ENCODE measurements around the gene PITPNB. TPM values are rescaled to one million over a fixed set of nuclear protein-coding genes. Genes with fewer than 3 reads are reported as not detected.

PITPNB gene
- total RNA-seq, 4 donors from 2014 or later = 28.0 to 48.2 (median 40.3) TPM

DNA sequence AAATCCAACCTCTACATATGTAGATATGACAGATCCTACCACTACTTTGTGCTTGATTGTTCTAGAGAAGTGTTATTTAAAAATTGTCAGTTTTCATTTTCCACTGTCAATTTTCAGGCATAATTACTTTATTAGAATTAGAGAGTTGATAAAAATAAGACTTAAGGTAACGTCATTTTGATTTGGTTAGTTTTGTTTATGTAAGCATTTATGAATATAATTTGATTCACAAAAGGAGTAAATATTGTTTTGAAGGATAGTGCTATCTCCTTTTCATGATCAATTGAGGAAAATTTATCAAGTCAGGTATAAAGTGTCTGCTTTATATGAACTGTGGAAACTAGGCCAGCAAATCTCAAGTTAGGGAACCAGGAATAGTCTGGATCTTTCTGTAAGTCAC lies 42.6 kb upstream of the PITPNB start:
- in situ Hi-C loops (cut with MboI; ENCODE audit: low pct_ligation_motif_present in 1 of 4, low pct_unique_long_range_greater_than_20kb in 1 of 4, low sequenced_read_pairs in 3 of 4) = no loop called here
- H3K9me3 ChIP-seq = no peaks in the 10 kb centered on the region
- no peak overlapping the region for H3K4me3 ChIP-seq
- peaks cover 0 to 8% (median 2%) of the 10 kb centered on the region in 4 donors for H3K4me1 ChIP-seq
- TF ChIP-seq CTCF (IDR thresholded peaks at IDR 0.05) = no peak
- TF ChIP-seq POLR2A (IDR thresholded peaks at IDR 0.05) = no peak
- no peak for TF ChIP-seq EP300 (IDR thresholded peaks at IDR 0.05; ENCODE audit: low read depth)
- TF ChIP-seq POLR2AphosphoS5 (IDR thresholded peaks at IDR 0.05) = no peak
- no peaks in the 10 kb centered on the region for H3K36me3 ChIP-seq
- no peak overlapping the region for H3K27ac ChIP-seq
- DNase-seq = no peak
- WGBS, 2 donors (ENCODE audit: low coverage in 1 of 2) = 80 to 85% methylated on average over 1 of the region's 1 CpG
- no peaks in the 10 kb centered on the region for H3K27me3 ChIP-seq
- intact Hi-C loops (cut with DNase I; ENCODE audit: low total_unique reads) = no loop called here

GRCh38 chr22:27961182-27961581 lies 42.1 kb upstream of the PITPNB start:
- no peaks in the 10 kb centered on the region for H3K36me3 ChIP-seq
- H3K4me3 ChIP-seq = no peak overlapping the region
- H3K9me3 ChIP-seq = no peaks in the 10 kb centered on the region
- no peak overlapping the region for H3K27ac ChIP-seq
- H3K4me1 ChIP-seq = peaks cover 0 to 8% (median 2%) of the 10 kb centered on the region in 4 donors
- DNase-seq = no peak
- WGBS, 2 donors (ENCODE audit: low coverage in 1 of 2) = 79 to 81% methylated on average over 4 of the region's 4 CpGs
- intact Hi-C loops (cut with DNase I; ENCODE audit: low total_unique reads) = no loop called here
- no peak for TF ChIP-seq CTCF (IDR thresholded peaks at IDR 0.05)
- no peak for TF ChIP-seq POLR2A (IDR thresholded peaks at IDR 0.05)
- TF ChIP-seq EP300 (IDR thresholded peaks at IDR 0.05; ENCODE audit: low read depth) = no peak
- no peak for TF ChIP-seq POLR2AphosphoS5 (IDR thresholded peaks at IDR 0.05)
- no peaks in the 10 kb centered on the region for H3K27me3 ChIP-seq
- in situ Hi-C loops (cut with MboI; ENCODE audit: low pct_ligation_motif_present in 1 of 4, low pct_unique_long_range_greater_than_20kb in 1 of 4, low sequenced_read_pairs in 3 of 4) = no loop called here

DNA sequence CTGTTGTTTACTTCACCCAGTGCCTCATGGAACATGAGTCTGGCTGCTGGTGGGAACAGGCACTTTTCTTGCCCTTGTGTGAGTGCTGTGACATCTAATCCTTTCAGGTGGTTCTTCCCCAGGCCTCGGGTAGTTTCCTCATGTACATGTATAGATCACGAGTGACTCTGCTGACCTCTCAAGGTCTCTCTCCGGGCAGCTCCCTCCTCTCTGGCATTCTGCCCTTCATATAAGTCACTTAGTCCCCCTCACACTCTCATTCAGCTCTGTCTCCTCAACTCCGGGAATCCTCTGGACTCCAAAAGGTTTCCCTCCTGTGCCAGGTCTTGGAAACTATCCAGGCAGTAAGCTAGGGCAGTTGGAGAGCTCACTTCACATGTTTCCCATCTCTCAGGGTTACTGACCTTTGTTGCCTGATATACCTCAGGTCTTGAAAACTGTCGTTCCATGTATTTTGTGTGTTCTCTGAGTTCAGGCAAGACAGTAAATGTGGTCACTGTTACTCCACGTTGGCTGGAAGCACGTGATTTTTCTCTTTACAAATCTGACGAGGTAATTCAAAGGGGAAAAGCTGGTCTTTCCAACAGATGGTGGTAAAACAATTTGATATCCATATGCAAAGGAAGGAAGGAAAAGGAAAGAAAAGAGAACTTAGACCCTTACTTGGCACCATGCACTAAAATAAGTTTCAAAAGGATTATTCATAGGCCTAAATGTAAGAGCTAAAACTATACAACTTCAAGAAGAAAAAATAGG lies 40.5 kb upstream of the PITPNB start:
- Histone ChIP-seq H3K36me3 (no peaks in the 10 kb centered on the region), H3K27me3 (no peaks in the 10 kb centered on the region), H3K4me3 (no peak overlapping the region), H3K27ac (no peak overlapping the region), H3K9me3 (no peaks in the 10 kb centered on the region), H3K4me1 (peaks cover 0 to 8% (median 2%) of the 10 kb centered on the region in 4 donors)
- intact Hi-C loops (cut with DNase I; ENCODE audit: low total_unique reads) (no loop called here), in situ Hi-C loops (cut with MboI; ENCODE audit: low pct_ligation_motif_present in 1 of 4, low pct_unique_long_range_greater_than_20kb in 1 of 4, low sequenced_read_pairs in 3 of 4) (no loop called here)
- TF ChIP-seq CTCF (IDR thresholded peaks at IDR 0.05) (no peak), EP300 (IDR thresholded peaks at IDR 0.05; ENCODE audit: low read depth) (no peak), POLR2AphosphoS5 (IDR thresholded peaks at IDR 0.05) (no peak), POLR2A (IDR thresholded peaks at IDR 0.05) (no peak)
- WGBS, 2 donors (ENCODE audit: low coverage in 1 of 2) = 62 to 73% methylated on average over 5 to 8 of the region's 8 CpGs
- no peak for DNase-seq

DNA sequence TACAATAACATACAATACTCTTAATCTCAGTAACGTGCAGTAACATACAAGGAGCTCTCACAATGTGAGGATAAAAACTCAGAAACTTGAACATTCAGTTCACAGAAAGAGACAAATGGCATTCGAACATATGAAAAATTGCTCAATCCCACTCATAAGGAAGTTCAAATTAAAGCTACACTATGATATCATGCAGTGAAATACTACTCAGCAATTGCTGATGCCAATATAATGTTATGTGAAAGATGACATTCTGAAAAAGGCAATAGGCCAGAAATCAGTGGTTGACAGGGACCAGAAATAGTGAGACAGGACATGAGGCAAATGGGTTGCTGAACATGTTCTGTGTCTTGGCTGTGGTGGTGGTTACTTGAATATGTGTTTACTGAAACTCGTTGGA lies 33.7 kb upstream of the PITPNB start:
- H3K27me3 ChIP-seq = no peaks in the 10 kb centered on the region
- intact Hi-C loops (cut with DNase I; ENCODE audit: low total_unique reads) (no loop called here), in situ Hi-C loops (cut with MboI; ENCODE audit: low pct_ligation_motif_present in 1 of 4, low pct_unique_long_range_greater_than_20kb in 1 of 4, low sequenced_read_pairs in 3 of 4) (no loop called here)
- H3K4me1 ChIP-seq = peaks cover 0 to 6% (median 2%) of the 10 kb centered on the region in 4 donors
- no peaks in the 10 kb centered on the region for H3K9me3 ChIP-seq
- WGBS, 2 donors (ENCODE audit: low coverage in 1 of 2) = 69 to 86% methylated on average over 3 of the region's 3 CpGs
- TF ChIP-seq POLR2A (IDR thresholded peaks at IDR 0.05) (no peak), CTCF (IDR thresholded peaks at IDR 0.05) (no peak), EP300 (IDR thresholded peaks at IDR 0.05; ENCODE audit: low read depth) (no peak), POLR2AphosphoS5 (IDR thresholded peaks at IDR 0.05) (no peak)
- no peak for DNase-seq
- H3K4me3 ChIP-seq = no peak overlapping the region
- H3K36me3 ChIP-seq = no peaks in the 10 kb centered on the region
- no peak overlapping the region for H3K27ac ChIP-seq
